ENCODE measurements around the gene PHPT1. TPM values are rescaled to one million over a fixed set of nuclear protein-coding genes. Genes with fewer than 3 reads are reported as not detected.

Gene PHPT1
- total RNA-seq, 1 experiment from 2014 or later: 161 TPM

DNA sequence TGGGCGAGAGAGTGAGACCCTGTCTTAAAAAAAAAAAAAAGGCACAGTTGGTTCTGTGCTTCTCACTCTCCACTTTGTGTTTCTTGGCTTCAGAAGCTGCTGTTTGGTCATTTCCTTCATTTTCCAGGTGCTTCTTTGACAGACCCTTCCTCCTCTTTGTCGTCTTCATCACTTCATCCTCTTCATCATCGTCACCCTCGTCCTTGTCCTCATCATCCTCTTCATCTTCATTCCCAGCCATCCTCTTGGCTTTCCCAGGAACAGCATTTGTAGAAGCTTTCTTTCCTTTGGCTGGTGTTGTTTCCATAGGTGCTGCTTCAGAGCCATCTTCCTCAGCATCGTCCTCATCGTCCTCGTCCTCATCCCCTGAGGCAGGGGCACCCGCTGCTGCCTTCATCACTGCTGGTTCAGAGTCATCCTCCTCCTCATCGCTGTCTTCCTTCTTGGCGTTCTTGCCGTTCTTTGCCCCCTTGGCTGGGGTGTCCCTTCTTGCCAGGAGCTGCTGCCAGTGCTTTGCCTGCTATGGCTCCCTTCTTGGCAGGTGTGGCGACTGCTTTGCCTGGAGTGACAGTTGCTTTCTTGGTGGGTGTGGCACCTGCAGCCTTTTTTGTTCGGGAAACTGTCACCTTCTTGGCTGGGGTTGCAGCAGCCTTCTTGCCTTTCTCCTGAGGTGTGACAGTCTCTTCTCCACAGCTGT, 34.3 kb upstream of the PHPT1 start:
- Histone ChIP-seq H3K9me3 (ENCODE audit: control insufficient read depth, low read depth, low read length) (no peaks in the 10 kb centered on the region), H3K27me3 (ENCODE audit: insufficient read depth, low read length) (no peaks in the 10 kb centered on the region), H4K91ac (ENCODE audit: insufficient read length, low read depth, low read length) (no peak overlapping the region), H3K14ac (ENCODE audit: insufficient read depth, low read length) (no peak overlapping the region), H4K20me1 (ENCODE audit: control insufficient read depth, insufficient read depth, insufficient read length) (no peaks in the 10 kb centered on the region), H2AFZ (ENCODE audit: low read length) (no peak overlapping the region), H2BK12ac (ENCODE audit: insufficient read length, low read depth, low read length) (no peak overlapping the region), H4K5ac (ENCODE audit: insufficient read length, low read depth, low read length) (no peak overlapping the region), H3K9ac (ENCODE audit: extremely low read depth, insufficient read length, low read length) (no peak overlapping the region), H2BK5ac (ENCODE audit: insufficient read length, low read length) (no peak overlapping the region), H3K4me2 (ENCODE audit: insufficient read depth, insufficient read length, low read length) (no peak overlapping the region), H2BK120ac (ENCODE audit: low read depth, low read length, poor library complexity, severe bottlenecking) (no peak overlapping the region), H2BK20ac (ENCODE audit: low read depth, low read length, poor library complexity, severe bottlenecking) (no peak overlapping the region), H3K79me1 (ENCODE audit: insufficient read depth, low read depth, low read length, poor library complexity, severe bottlenecking) (peaks cover 8% of the 10 kb centered on the region), H3K79me2 (ENCODE audit: insufficient read depth, low read length) (no peaks in the 10 kb centered on the region; the same call in 1 of the 2 replicates), H3K18ac (ENCODE audit: insufficient read length, low read depth, low read length) (no peak overlapping the region), H3K56ac (ENCODE audit: insufficient read length, low read depth, low read length) (no peak overlapping the region), H3K23ac (ENCODE audit: insufficient read length, low read depth, low read length) (no peak overlapping the region), H3K27ac (ENCODE audit: insufficient read length, low read depth, low read length) (no peak overlapping the region), H4K8ac (replicated peaks; ENCODE audit: insufficient read length, low read depth, low read length) (no peak overlapping the region), H2AK5ac (ENCODE audit: insufficient read length, low read length) (no peak overlapping the region), H2BK15ac (ENCODE audit: low read depth, low read length) (no peak overlapping the region), H3K4me1 (ENCODE audit: insufficient read depth, low read length) (no peaks in the 10 kb centered on the region), H3K4ac (ENCODE audit: low read depth, low read length) (no peak overlapping the region), H3T11ph (ENCODE audit: low read length) (no peak overlapping the region), H3K23me2 (ENCODE audit: insufficient read length, low read depth, low read length, poor library complexity, severe bottlenecking) (no peaks in the 10 kb centered on the region)
- Mint-ChIP-seq H3K36me3 (ENCODE audit: insufficient read depth in 1 of 3, low read depth in 3 of 3) (peaks cover 35 to 73% (median 64%) of the 10 kb centered on the region in 3 experiments), H3K27me3 (ENCODE audit: low read depth) (no peaks in the 10 kb centered on the region), H3K27ac (peak overlapping the region in 1 of 3 experiments; percentile 1; a peak in 2 of 7 replicates), H3K4me1 (peaks cover 3 to 6% of the 10 kb centered on the region in 2 experiments), H3K4me3 (no peak overlapping the region), H3K9me3 (no peaks in the 10 kb centered on the region; a peak in 1 of 5 replicates)
- TF ChIP-seq, protein P1, sequence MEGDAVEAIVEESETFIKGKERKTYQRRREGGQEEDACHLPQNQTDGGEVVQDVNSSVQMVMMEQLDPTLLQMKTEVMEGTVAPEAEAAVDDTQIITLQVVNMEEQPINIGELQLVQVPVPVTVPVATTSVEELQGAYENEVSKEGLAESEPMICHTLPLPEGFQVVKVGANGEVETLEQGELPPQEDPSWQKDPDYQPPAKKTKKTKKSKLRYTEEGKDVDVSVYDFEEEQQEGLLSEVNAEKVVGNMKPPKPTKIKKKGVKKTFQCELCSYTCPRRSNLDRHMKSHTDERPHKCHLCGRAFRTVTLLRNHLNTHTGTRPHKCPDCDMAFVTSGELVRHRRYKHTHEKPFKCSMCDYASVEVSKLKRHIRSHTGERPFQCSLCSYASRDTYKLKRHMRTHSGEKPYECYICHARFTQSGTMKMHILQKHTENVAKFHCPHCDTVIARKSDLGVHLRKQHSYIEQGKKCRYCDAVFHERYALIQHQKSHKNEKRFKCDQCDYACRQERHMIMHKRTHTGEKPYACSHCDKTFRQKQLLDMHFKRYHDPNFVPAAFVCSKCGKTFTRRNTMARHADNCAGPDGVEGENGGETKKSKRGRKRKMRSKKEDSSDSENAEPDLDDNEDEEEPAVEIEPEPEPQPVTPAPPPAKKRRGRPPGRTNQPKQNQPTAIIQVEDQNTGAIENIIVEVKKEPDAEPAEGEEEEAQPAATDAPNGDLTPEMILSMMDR (conservative IDR thresholded peaks at IDR 0.05): no peak
- DNase-seq: no peak
- WGBS (ENCODE audit: extremely low coverage, insufficient read length, low lambda C conversion rate): 100% methylated on average over 2 of the region's 13 CpGs
